ENCODE results near the gene ADAP1.

The ADAP1 gene

GRCh38 chr7:919924-920341, 34.5 kb downstream of the ADAP1 start:
- peak; percentile 14 for DNase-seq

GRCh38 chr7:919114-919442, 35.4 kb downstream of the ADAP1 start:
- DNase-seq, result peak; percentile 14

- DNase-seq, result peak; percentile 12
Observed at GRCh38 chr7:918441-919113, 35.9 kb downstream of the ADAP1 start.

DNA sequence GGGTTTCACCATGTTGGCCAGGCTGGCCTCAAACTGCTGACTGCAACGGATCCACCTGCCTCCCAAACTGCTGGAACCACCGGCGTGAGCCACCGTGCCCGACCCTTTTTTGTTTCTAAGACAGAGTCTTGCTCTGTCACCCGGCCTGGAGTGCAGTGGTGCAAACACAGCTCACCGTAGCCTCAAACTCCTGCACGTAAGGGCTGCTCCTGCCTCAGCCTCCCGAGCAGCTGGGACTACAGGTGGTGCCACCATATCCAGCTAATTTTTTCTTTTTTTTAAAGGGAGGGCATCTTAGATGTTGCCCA, 36.4 kb downstream of the ADAP1 start:
- peak; percentile 9 for DNase-seq

GRCh38 chr7:917255-918117, 37.0 kb downstream of the ADAP1 start:
- DNase-seq, result no peak

DNA sequence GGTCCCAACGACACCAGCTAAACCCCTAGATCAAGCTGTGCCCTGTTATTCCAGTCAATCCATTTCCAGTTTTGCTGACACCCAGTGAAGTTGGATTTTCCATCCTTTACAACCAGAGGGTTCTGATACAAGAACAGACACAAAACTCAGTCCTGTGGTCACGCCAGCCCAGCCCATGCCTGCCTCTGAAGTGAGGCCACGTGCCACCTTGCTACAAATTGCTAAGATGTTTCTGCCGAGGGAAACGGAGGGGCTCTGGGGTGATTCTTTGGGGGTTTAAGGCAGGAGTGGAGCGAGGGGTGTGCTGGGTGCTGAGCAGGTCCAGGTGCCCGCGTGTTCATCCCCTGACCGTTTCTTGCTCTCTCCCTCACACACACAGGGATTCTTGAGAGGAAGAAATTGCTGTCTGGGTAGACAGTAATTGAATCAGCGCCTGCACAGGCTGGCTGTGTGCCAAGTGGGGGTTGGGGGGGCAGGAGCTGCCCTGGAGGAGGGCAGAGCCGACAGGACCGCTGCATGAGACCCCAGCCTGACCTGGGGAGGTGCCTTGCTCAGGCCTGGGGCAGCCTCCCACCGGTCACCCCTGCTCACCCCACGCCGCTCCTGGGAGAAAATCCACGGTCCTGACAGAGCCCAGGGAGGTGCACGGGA, 38.1 kb downstream of the ADAP1 start:
- no peak for DNase-seq

GRCh38 chr7:915291-916218, 38.9 kb downstream of the ADAP1 start:
- DNase-seq, result no peak

DNA sequence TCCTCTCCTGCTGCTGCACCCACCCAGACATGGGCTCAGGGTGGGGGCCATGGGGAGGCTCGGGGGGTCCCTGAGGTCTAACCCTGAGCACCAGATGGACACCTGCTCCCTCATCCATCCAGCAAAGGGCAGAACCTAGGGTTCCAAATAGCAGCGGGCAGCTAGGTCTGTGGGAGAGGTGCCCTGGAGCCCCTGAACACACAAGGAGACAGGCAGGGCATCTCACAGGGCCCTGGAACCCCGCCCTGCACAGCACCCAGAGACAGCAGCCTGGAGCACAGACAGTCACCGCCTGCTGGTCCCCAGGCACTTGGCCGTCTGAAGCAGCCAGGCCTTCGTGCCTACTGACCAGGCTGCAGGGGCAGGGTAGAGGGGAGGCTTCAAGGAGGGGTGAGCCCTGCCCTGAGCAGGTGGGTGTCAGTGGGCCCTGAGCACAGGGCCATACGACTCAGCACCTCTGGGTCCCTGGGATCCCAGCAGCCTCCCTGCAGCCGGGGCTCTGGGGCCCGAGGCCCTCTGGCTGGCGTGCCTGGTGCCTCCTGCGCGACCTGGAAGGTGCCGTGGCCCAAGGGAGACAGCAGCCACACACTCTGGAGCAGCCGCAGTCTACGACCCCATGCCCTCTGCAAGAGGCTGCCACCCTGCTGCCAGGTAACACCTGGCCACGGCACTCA, 39.8 kb downstream of the ADAP1 start:
- no peak for DNase-seq

- no peak for DNase-seq
Observed at GRCh38 chr7:913736-914520, 40.6 kb downstream of the ADAP1 start.

GRCh38 chr7:911791-912480, 42.5 kb downstream of the ADAP1 start:
- DNase-seq, result no peak

- DNase-seq, result no peak
Observed at GRCh38 chr7:910931-911431, 43.5 kb downstream of the ADAP1 start.

- no peak for DNase-seq
Observed at GRCh38 chr7:910441-910861, 44.0 kb downstream of the ADAP1 start.

DNA sequence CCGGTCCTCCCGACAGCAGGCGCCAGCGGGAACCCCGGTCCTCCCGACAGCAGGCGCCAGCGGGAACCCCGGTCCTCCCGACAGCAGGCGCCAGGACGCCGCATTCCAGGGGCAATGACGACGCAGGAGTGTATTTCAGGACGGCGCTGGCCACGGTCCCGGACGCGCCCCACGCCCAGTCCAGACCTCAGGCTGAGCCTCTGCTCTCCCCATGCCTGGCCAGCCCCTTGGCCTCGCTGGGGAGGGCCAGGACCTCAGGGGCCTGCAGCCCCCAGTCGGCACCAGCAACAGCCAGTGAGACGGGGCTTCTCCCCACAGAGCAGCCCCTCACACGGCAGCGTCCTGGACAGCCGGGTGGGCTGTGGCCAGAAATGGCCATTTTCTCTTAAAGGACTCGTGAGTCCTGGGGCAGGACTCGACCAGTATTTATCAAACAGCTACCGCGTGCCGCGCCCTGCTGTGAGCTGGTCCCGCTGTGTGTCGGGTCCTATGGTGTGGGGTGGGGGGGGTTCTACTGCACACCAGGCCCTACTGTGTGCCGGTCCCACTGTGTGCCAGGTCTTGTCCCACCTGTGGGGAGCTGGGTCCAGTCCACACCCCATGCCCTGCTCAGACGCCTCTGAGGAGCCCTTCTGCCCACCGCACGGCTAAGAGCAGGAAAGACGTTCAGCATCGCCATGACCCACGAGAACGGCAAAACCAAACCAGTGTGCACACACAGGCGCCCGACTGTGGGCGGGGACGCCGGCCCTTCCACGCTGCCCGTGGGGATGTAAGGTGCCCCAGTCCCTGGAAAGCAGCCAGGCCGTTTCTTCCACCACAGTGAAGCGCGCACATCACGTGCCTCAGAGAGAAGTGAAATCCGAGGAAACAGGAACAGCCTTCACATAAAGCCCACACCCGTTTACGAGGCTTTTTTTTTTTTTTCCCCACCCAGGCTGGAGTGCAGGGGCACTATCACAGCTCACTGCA, 44.8 kb downstream of the ADAP1 start:
- DNase-seq, result no peak

- DNase-seq, result peak; percentile 80
Observed at GRCh38 chr7:908591-909357, 45.7 kb downstream of the ADAP1 start.

DNA sequence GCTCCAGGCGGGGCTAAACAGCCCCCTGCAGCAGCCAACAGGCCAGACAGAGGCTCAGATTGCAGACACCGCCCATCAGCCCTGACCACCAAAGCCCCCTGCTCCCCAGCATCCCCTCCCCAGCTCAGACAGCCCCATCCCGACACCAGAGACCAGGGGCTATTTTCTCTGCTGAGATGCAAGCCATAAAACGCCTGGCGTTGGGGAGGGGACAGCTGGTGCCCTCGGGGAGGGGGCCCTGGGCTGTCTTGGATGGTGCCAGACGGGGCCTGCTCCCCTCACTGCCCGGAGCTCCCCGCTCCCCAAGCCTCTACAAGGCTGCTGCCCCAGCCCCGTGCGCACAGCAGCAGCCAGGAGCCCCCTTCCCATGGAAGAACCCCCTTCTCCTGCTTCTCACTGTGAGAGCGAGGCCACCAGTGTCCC, 46.3 kb downstream of the ADAP1 start:
- DNase-seq, result no peak

DNA sequence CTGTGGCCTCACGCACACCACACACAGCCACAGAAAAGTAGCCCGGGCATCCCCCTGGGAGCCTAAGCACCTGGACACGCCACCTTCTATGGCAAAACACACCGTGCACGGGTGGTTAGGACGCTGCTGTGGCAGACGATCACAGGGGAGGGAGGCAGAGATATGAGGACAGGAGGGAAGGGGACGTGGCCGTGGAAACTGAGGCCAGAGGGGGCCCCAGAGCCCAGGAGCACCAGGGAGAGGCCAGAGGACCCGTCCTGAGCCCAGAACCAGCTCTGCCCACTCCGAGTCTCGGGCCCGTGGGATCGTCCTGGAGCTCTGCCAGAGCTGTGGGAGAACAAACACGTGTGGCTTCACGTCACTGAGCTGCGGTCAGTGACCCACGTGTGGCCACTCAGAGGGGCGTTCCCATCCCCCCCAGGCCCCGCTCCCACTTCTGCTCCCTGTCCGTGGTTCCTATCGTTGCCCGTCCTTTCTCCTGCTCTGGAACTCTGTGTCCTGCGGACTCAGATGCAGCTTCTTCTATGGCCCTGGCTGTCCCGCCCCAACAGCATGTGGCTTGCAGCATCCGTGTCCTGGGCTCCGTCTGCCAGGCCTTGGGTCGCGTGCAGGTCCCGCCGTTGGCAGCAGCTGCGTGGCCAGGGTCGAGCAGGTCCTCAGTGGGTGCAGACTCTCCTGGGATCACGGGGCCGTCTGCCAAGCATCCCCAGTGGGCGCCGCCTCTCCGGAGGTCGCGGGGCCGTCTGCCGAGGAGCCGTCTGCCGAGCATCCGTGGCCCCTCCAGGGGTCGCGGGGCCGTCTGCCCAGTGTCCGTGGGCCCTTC, 47.1 kb downstream of the ADAP1 start:
- no peak for DNase-seq

DNA sequence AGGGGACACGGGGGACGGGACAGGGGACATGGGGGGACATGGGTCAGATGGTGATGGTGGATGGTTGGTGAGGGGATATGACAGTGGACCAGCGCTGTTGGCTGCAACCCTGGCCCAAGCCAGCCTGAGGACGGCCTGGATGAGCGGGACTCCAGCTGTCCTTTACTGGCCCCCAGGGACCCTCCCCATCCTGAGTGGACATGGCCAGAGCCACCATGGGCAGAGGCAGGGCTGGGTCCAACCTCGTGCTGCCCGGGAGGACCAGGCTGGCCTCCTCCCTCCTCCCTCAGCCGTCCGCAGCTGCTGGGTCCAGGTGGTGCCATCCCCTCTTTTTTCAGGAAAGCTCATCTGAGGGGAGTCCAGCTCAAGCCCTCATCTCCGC, 47.7 kb downstream of the ADAP1 start:
- no peak for DNase-seq

- no peak for DNase-seq
Observed at GRCh38 chr7:904847-905246, 49.6 kb downstream of the ADAP1 start.

Measured in activated CD8-positive, alpha-beta memory T cell treated with anti-CD3 and anti-CD28 coated beads, Interleukin-2, amount 50 U/mL, for 4 hours (primary cell).